Measurements from ENCODE around the gene CEP104.

Gene CEP104

DNA sequence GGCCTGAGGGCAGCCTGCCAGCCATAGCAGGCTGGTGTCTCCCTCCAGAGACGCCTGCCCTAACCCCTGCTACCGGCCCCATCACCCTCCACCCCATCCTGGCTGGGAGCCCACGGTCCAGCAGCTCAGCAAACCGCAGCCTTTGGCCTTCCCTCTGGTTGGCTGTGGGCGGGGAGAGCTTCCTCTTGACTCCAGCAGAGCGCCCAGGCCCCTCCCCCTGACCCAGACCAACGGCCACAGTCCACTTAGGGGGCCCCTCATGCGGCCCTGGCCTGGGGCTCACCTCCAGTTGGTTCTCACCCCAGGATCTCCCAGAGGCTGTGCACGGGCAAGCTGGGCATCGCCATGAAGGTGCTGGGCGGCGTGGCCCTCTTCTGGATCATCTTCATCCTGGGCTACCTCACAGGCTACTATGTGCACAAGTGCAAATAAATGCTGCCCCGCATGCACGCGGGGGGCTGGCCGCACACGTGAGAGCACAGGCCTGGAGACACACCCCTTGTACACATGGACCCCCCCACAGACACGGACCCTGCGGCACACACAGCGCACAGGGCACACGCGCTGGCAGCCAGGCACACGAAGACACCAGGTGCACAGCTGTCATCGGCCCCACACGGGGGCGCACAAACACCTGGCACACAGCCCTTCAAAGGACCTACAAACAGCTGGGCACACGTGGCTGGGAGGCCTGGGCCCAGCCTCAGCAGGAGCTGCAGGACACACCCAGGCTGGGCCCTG lies 81.4 kb downstream of the CEP104 start:
- DNase-seq, result peak; percentile 58

DNA sequence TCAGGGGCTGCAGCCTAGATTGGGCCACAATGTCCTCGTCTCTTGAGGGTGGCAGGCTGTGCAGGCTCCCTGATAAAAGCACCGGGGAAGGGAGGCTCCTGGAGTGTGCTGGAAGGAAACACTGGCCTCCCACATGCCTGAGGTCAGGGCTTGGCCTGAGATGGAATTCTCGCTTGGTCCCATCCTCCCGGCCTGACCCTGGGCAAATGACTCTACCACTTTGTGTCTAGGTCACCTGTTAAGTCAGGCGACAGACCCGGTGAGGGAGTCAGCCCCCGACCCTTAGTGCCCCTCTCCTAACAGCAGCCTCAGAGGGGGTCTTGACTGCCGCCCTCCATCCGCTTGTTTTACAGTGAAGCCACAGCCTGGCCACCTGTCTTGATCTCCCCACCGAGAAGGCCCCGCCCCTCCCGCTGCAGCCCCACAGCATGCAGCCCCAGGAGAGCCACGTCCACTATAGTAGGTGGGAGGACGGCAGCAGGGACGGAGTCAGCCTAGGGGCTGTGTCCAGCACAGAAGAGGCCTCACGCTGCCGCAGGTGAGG lies 82.0 kb downstream of the CEP104 start:
- DNase-seq, result no peak

DNA sequence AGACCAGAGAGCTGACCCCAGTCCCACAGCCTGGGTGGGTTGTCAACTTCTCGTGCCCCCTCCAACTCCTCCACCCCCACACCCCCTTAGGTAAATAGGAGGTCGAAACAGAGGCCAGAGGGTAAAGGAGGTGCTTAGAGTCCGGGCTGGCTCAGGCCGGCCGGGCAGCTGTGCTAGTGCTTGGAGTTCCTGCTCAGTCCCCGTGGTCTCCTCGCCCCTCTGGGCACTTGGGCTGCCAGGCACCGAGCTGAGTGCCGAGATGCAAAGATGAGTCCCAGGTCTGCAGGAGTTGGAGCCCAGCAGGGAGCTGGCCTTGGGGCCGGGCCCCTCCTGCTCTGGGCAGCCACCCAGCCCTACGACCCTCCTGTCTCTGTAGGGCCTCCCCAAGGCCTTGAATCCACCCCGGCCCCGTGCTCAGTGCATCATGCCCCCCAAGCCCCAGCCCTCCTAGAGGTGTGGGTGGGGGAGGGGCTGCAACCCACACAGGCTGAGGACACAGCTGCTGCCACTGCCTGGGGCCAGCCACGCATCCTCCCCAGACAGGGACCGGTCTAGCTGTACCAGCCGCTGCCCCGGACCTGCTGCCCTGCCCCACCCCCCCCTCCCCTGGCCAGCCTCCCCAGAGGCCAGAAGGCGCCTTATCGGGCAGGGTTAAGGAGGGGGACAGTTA lies 82.6 kb downstream of the CEP104 start:
- DNase-seq, result no peak

DNA sequence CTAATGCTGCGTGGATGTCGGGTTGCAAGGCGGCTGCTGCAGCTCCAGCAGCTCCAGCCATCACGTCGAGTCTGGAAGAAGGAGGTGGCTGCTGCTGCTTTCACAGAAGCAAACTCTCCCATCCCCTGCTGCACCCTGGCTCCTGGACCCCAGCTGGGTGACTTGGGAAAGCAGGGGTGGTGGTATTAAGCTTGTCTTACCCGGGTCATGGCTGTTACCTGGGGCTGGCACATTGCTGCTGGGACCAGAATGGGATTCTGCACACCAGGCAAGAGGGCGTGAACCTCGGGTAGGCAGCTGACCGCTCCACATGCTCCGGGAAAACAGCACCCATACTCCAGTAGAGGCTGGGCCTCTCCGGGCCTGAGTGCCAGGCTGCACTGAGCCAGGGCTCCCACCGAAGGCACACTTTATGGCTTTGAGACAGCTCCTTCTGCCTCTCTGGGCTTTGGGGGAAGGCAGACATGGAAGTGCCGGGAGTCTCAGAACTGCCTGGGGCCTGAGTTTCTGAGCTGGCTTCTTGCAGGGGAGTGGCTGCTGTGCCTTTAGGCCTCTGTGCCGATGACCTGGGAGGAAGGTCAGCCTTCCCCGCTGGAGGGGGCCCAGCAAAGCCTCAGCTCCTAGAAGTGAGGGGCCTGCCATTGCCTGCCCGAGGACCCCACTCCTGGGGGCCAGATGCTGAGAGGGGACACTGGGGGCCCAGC lies 83.3 kb downstream of the CEP104 start:
- no peak for DNase-seq

DNA sequence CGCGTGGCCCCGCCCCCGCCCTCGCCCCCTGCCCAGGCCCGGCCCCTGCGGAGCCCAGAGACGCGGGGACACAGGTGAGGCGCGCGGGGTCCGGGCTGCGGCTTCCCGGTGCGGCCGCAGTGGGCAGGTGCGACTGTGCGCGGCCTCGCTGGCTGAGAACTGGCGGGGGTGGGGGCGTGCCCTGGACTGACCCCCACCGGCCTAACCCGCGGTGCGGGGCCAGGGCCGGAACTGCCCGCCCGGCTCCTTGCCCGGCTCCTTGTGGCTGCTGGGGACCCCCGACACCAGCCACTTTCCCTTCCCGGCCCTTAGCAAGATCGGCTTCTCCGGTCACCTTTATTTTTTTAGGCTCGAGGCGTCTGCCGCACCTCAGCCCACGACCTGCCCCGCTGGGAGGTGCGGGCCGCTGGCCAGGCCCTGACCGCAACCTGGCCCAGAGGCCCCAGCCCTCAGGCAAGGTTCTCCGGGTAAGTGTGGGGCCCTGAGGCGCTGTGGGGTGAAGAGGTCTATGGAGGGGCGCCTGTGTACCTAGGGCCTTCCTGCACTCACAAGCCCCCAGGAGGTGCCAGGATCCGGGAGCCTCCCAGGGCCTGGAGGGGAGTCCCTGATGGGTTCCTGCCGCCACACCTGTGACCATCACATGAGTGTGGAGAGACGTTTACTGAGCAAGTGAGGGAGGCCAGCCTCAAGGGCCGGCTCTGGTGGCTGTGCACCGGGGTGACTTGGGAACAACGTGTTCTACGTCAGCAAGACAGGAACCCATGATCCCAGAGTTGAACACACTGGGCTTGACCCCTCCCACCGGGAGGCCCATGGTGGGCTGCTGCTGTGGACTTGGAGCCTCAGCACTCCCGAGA lies 84.1 kb downstream of the CEP104 start, which contains the start of gene SMIM1:
Gene SMIM1, plus strand, starts transcription at position 35 of the 857 bp plus-strand sequence. CDS start 2,625 bp downstream, outside the sequence.
- no peak for DNase-seq

DNA sequence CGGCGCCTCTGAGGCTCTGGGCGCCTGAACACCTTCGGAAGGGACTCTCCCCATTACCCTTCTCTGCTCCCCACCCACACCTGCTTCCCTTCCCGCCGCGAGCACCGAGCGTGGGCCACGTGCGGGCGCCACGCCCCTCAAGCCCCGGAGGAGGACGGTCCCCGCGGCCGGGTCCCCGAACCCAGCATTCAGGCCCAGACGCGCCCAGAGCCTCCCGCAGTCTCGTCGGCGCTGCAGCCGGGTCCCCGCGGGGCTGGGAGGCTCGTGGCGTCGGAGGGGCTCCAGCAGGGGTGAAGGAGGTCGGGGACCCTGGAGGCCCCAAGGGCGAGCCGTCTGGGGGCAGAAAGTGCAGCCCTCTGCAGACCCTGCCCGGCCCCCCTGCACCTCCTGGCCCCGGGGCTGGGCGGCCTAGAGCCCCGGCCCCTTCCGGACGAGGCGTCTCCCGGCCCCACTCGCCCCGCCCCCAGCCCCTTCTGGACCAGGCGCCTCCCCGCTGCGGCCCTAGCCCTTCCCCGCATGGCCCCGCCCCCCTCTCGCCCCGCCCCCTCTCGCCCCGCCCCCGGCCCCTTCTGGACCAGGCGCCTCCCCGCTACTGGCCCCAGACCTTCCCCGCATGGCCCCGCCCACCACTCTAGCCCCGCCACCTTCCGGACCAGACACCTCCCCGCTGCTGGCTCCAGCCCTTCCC lies 84.8 kb downstream of the CEP104 start:
- peak; percentile 59 for DNase-seq

DNA sequence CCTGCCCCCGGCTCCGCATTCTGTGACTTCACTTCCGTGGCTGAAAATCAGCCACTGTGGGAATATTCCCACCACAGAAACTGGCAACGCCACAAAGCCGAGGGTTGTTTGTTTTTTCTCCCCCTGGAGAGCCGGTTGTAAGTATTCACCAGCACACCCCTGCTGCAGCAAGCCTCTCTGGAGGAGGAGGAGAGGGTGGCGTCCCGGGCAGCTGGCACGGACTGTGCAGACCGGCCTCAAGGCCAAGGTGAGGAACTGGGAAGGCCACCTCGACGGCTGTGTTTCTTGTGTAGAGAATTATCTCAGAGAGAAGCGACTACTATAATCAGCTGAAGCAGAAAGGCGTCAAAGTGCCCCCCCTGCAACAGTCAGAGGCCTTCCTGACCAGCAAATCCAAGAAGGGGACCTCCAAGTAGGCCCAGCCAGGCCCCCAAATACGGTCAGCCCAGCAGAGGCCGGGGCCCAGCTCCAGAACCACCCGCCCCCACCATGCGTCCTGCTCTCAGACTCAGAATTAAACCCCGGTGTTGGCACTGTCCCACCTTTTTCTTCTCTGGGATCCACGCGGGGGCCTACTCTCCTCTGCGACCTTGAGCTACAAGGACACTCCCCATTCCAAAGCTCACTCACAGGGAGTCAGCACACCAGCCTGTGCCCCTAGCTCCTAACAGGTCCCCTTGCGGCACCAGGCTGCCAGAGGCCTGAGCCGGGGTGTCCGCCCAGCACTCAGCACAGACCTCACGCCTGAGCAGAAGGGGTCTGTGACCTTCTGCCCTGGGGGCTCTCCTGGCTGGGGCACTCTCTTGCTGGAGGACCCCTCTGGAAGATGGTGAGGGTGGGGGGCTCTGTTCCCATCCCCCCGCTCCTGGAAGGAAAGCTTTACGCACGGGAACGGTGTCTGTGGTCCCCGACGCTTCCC lies 85.6 kb downstream of the CEP104 start:
- no peak for DNase-seq

DNA sequence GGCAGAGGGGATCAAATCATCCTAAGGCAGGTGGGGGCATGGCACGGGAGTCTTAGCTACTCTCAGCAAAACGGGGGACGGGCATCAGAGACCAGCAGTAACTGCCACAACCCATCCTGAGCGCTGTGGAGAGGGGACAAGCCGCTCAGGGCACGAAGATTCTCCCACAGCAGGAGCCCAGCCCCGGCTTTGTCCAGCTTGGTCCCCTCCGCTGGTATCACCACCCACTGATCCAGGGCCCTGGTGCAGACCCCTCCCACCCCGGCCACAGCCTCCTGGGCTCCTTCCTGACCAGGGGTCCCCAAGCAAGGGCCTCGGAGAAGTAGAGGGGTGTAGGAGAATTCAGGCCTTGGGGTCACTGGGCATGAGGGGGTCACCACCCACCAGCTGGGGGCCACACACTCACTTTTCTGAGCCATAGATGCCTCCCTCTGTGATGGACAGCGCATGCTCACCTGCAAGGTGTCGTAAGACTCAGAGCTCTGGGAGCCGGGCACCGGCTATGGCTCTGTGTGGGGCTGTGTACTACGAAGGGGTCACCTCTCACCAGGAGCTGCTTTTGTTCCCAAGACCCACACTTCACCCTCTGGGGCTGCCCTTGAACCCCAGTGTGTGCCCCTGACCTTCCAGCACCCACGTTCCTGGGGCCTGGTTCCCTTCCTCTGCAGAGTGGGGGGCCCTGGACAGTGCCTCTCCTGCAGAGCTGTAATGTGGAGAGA lies 86.8 kb downstream of the CEP104 start:
- no peak for DNase-seq

DNA sequence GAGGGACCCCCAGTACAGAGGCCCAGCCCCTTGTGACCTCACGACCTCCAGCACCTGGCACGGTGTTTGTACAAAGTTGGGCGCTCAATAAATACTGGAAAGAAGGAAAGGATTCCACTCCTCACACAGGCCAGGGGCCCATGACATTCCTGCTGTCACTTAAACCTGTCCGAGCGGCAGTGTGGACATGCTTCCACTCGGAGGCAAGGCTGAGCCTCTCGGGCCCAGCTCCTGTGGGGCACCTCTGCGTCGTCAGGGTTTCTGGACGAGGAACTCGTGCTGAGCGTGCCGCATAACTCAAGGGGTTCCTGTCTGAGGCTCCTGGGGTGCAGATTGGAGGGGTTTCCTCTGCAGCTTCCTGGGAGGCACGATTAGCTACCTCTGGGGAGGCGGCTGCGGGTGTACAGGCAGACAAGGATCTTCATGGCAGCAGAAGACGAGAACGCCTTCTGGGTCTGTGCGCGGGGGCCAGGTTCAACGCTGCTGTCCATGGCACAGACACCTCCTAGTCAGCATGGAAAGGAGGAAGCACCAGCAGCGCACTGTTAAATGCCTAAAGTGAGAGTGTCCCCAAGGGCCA lies 88.1 kb downstream of the CEP104 start:
- DNase-seq, result no peak

DNA sequence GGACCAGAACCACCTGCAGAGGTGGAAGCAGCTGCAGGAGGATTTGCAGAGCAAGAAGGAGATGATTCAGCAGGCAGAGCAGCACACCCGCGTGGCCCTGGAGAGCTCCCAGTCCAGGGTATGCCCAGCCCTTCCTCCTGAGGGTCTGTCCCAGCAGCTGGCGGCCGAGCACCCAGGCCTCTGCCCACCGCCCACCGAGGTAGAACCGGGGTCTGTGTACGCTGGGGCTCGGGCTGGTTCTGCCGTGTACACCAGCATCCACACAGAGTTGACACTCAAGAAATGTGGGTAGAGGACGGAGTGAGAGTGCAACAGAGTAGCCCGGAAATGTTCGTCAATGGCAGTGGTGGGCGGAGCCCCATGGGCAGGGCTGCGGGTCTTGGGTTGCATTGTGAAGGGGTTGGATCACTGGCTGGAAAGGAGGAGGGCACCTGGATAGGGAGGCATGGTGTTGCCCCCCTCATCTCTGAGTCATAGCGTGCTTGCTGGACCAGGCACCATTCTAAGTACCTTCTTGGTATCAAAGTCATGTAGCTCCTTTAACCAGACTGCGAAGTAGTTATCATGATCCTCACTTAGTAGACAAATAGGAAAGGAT lies 89.6 kb downstream of the CEP104 start:
- no peak for DNase-seq

DNA sequence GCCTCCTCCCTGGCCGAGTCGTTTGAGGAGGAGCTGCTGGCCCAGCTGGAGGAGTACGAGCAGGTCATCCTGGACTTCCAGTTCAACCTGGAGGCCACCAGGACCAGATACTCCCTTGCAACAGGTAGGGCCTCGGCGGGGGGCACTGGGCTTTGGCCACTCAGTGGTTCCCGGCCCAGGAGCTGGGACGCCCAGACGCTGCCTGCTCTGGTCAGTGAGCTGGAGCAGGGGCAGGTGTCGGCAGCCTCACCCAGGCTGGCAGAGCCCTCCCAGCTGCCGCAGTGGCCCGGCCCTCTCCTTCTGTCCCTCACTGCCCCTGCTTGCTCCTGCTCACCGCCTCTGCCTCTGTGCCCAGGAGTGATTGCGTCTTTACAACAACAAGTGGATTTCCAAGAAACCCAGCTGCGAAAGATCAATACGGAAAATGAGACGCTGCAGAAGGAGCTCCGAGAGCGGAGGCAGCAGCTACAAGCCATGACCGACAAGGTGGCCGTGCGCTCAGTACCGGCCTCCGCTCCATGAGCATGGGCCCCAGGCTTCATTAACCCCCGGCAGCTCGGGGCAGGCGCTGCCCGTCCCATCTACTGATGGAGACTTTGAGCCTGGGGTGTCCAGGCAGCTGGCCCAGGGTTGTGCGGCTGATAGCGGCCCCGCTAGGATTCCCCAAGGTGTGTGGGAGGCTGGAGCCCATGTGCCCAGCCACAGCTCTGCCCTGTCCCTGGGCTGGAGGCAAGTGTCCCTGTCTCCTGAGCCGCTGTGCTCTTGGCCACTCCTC lies 93.5 kb downstream of the CEP104 start:
- DNase-seq, result no peak

DNA sequence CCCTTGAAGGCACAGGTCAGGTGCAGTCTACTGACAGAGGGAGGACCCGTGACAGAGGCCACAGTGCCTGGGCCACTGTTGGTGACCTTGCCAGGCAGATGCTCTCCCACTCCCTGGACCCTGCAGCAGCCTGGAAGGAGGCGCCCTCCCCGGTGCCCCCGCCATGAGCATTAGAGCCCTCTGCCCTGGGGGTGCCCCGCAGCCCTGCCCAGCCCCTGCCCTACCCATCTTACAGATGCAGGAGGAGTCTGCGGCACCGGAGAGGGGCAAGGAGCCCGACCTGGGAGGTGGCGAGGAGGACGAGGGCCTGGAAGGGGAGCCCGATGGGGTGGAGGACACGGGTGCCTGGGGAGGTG lies 94.2 kb downstream of the CEP104 start:
- DNase-seq, result no peak

DNA sequence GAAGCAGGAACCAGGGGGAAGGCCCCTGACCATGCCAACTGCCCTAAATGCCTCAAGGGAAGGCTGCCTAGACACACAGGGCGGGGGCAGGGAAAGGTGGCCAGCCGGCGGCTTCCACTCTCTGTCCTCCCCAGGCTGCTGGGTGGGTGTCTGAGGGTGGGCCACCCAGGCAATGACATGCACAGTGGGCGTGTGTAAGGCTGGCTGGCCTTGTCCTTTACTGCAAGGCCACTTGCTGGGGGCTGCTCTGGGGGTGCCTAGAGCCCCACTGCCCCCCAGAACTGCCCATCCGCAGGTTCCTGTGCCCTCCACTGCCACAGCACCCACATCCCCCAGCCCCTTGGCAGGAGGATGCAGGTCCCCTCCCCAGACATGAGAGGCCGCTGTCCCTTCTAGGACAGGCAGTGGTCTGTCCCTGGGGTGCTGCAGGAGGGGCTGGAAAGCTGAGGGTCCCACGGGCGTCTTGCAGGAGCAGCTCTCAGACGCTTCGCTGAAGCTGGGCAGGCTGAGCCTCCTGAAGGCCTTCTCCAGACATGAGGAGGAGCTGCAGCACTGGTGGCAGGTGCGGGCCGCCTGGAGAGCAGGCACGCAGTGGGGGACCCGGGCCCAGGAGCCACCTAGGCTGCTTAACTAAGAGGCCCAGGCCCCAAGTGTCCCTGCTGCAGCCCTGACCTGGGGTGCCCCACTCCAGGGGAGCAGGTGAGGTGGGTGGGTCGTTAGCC lies 94.7 kb downstream of the CEP104 start:
- no peak for DNase-seq

Data from NCI-H510A (cell line).